ENCODE results near the gene RNF152.
A peak's percentile ranks its signal among the peaks of the same experiment; 100 is the strongest.

Gene RNF152, protein sequence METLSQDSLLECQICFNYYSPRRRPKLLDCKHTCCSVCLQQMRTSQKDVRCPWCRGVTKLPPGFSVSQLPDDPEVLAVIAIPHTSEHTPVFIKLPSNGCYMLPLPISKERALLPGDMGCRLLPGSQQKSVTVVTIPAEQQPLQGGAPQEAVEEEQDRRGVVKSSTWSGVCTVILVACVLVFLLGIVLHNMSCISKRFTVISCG

DNA sequence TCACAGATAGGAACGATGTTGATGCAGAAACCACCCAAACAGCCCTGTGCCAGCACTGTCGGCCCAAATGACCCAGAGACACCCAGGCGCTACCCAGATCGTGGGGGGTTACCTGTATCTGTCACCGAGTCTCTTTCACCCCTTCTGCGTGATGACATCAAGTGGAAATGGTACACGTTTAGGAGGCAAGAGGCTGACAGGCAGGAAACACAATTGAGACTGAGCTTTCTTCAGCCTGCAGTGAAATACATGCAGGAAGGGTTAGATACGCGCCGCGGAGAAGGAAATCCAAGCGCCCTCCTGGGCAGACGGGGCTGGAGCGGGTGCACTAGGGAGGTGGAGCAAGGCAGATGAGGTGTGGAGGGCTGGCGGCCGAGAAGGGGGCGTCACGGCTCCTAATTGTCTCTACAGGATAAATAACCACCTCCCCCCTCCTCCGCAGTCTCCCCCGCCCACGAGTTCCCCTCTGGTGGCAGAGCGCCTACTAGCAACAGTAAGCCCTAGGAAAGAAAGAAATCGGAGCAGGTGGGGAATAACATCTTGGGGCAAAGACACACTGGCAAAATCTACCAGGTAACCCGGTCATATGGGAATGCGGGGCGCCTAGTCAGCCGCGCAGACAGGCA is at the start of gene RNF152:
Gene RNF152 (minus strand): TSS at position 325 of the 626 bp plus-strand sequence. CDS start 76,544 bp downstream, outside the sequence.
- DNase-seq (ENCODE audit: low read depth) = peak; percentile 6

DNA sequence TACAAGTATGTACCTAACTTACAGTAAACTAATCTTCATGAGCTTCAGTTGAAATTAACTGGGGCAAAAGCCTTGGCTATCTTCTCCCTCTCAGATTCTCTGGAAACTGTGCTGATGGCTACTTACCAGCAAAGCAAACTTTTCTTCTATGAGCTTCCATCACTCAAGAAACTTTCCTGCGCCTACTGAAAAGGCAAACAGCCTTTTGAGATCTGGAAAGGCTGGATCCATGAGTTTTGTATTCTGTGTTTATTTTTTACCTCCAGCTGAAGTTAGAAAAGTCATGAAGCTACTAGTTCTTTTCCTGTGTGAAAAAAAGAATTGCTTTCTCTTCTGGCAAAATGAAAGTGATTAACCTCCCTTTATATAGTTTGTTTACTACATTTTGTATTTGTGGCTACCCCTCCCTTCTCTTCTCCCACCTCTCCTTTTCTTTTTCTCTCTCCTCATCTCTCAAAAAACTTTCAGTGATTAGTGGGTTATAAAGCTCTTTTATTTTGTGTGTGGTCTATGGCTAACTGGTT is 49.2 kb upstream of the RNF152 start:
- no peak for DNase-seq (ENCODE audit: low read depth)

DNA sequence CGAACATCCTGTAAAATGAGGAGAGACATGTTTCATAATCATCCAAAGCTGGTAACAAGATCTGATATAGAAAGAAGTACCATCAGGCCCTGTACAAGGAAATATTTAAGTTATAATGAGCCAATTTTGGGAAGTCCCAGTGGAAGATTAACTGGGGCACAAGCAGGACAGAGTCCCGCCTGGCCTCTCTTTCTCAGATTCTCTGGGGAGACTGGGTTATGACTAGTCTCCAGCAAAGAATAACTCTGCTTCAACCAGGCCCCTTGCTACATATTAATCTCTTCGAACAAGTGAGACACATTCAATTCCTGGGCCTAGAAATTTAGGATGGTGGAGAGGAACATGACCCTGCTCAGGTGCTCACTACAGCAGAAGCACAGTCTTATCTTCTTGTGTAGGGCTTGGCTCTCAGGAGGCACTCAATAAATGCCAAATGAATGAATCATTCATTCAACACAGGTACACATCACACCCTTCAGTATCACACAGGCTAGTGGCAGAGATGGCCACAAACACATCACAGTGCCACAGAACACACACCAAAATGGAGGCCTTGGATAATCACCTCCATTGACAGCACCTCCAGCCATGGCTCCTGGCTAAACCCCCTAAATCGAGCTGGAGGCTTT is 46.4 kb upstream of the RNF152 start:
- no peak for DNase-seq (ENCODE audit: low read depth)

DNA sequence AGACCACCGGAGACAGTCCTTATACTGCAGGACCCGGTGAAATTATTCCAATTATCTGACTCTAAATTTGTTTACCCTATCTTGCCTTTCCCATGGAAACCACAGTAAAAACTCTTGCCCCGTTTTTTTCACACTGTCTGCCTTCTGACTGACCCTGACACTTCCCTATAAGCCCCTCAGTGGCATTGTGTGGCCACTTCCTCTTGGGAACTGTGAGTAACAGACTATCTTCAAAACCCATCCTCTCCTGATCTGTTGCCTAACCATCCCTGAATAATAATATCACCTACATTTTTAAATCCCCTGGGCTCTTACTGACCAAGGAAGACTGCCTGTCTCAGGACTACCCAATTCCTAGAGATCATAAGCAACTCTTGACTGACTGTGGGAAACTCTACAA is 42.6 kb upstream of the RNF152 start:
- no peak for DNase-seq (ENCODE audit: low read depth)

DNA sequence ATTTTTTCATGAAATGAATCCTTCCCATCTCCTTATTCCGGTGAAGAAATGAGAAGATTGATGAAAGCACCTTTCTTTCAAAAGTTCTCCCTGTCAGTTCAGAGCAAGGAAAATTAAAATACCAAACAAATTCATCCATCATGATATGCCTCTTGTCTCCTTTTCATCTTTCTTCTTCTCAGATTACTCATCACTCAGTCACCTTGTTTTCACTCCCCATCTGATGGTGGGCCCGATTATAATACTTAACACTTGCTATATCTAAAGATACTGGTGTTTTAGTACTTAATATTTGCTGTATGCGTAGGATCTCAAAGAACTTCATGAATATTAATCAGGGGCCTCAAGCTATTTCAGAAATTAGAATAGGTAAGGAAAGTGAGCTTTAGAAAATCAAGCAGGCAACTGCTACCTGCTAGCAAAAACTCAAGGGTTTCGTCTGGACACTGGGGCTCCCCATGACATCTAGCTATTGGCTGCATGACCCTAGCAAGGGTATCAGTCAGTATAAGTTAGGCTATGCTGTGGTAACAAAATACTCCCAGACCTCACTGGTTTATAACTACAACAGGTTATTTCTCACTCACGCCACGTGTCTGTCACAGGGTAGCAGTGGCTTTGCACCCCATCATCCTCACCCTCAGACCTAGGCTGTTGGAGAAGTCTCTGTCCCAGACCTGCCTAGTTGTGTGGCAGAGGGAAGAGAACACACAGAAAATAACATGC is 39.0 kb upstream of the RNF152 start:
- DNase-seq (ENCODE audit: low read depth) = no peak

DNA sequence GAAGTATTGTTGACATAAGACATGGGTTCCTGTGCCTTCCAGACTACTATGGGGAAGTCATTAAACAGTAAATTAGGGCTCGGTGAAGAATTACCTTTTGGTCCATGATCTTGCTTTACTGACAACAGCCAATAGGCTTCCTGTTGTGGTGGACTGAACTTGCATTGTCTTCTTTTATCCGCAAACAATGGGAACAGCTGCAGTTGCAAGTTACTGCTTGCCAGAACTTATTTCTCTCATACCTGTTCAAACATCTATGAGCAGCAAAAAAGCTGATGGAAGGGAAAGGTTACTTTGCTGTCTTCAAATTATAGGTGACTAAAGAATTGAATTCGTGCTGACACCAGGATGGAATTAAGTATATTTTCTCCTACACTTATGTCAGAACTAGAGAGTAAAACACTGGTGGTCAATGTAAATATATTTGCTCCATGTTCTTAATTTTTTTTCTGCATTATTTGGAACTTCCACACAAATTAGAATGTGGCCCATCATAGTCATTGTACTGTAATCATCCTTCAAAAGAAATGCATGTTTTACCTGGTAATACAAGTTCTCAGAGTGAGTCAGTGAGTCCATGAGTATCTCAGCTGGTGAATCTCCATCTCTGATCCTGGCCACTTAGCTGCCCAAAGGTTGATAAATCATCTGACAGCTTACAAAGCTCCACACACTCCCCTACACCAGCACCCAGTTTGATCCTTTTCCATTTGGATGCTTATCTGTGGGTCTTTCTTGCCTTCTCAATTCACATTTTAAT is 37.3 kb upstream of the RNF152 start:
- DNase-seq (ENCODE audit: low read depth) = no peak

DNA sequence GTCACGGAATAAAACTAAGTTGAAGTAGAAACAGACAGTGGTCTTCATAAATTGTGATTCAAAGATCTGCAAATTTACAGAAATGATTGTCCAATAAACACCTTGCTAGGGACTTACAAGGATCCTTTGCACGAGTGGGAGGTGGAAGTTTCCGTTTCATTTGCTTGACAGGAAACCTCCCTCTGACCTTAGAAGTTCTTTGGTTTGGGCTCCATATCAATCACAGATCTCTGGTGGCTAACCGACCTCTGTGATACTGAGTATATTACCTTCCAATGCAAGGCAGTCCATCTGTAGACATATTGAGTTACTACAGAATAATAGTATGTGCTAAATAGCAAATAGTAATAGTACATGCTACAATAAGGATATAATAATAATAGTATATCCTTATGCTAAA is 33.7 kb upstream of the RNF152 start:
- peak; percentile 20 for DNase-seq (ENCODE audit: low read depth)

DNA sequence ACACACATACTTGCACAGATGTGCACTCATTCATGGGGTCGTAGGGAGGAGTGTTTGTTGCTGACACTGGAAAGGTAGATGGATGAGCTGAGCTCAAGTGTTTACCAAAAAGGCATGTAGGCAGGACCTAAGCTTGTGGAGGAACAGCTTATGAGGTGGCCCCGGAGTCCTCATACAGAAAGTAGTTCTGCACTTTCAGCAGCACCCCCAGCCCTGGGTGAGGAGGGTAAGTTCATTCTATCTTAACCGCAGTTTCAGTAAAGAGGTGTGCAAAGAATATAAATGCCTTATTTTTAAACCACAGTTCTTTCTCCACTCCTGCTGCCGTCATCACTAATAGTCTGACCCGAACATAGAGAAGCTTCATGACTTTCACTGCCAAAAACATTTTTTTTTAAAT is 31.7 kb upstream of the RNF152 start:
- no peak for DNase-seq (ENCODE audit: low read depth)

DNA sequence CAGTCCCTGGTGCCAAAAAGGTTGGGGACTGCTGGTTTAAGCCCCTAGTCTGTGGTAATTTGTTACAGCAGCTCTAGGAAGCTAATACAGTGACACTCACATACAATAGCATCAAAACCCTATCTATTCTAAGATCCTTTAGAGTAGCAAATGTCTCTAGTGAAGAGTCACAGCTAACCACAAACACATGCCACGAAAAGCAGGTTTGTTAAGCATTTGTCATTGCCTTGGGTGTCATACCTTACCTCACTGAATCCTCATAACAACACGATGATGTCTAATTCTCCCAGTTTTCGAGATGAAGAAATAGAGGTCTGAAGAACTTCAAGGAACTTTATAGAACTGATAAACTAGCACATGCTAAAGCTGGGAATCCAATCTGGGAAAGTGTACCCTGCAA is 29.6 kb upstream of the RNF152 start:
- DNase-seq (ENCODE audit: low read depth) = no peak

DNA sequence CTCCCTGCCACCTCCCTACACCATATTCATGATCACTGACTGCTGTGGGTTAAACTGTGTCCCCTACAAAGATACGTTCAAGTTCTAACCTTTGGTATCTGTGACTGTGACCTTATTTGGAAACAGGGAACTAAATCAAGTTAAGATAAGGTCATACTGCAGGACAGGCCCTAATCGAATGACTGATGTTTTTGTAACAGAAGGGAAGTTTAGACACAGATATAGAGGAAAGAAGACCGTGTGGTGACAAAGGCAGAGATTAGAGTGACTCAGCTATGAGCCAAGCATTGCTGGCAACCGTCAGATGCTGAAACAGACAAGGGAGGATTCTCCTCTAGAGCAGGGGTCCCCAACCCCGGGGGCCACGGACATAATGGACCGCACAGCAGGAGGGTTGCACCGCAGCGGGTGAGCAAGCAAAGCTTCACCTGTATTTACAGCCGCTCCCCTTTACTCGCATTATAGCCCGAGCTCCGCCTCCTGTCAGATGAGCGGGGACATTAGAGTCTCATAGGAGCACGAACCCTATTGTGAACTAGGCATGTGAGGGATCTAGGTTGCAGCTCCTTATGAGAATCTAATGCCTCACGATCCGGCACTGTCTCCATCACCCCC is 28.9 kb upstream of the RNF152 start:
- no peak for DNase-seq (ENCODE audit: low read depth)

DNA sequence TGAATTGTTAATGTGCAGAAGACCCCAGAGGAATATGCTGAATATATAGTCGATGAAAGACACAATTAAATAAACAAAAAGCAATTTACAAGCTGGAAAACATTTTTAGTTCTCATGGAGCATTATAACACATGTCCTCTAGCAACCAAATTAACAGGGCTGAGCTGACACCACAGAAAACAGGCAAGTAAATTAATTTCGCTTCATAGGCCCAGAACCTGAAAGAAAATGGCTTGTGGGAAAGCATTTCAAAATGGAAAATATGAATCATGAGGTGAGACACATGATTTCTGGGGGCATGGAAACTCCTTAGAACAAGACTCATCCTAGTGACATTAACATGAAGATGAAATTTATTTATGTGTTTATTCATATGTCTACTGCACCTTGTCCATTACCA is 25.0 kb upstream of the RNF152 start:
- no peak for DNase-seq (ENCODE audit: low read depth)

DNA sequence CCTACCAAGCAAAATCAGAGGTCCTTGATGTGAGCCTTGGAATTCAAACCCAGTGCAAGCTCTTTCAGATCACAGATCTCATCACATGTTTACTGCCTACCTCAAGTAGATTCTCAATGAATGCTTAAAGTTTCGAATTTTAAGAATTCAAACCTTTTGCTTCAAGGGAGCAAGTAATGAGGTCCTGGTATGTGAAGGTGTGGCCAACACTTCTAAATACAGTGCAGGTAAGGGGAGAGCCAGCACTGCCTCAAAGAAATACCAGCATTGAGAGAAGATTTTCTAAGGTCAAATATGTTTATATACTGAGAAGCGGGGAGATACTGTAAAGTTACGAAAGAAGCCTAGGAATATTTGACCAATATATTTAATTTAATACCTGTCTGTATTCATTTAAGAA is 19.7 kb upstream of the RNF152 start:
- DNase-seq (ENCODE audit: low read depth) = no peak

DNA sequence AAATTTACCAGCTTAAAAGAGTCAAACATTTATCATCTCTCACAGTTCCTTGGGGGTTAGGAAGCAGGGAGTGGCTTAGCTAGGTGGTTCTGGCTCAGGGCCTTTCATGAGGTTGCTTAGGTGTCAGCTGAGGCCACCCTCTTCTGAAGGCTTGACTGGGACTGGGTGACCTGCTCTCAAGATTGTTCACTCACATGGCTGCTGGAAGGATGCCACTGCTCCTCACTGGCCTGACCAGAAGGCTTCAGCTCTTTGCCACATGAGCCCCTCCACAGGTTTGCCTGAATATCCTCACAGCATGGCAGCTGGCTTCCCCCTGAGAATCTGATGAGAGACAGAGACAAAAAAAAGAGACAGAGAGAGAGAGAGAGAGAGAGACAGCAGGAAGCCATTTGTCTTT is 17.3 kb upstream of the RNF152 start:
- DNase-seq (ENCODE audit: low read depth) = no peak

DNA sequence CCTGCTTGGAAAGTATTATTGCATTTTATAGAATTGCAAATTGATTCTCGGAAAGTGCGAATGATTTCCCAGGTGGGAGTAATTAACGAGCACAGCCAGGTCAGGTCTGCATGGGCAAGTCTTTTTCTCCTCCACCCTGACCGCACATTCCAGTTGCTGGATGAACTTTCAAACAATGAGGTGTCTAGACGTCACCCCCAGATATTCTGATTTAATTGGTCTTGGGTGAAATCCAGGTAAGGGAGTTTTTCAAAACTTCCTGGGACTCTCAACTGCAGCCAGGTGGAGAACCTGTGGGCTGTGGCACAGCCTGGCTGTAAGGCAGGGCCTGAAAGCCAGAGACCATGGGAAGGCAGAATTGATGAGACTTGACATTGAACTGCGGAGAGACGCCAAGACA is 15.9 kb upstream of the RNF152 start:
- DNase-seq (ENCODE audit: low read depth) = no peak

DNA sequence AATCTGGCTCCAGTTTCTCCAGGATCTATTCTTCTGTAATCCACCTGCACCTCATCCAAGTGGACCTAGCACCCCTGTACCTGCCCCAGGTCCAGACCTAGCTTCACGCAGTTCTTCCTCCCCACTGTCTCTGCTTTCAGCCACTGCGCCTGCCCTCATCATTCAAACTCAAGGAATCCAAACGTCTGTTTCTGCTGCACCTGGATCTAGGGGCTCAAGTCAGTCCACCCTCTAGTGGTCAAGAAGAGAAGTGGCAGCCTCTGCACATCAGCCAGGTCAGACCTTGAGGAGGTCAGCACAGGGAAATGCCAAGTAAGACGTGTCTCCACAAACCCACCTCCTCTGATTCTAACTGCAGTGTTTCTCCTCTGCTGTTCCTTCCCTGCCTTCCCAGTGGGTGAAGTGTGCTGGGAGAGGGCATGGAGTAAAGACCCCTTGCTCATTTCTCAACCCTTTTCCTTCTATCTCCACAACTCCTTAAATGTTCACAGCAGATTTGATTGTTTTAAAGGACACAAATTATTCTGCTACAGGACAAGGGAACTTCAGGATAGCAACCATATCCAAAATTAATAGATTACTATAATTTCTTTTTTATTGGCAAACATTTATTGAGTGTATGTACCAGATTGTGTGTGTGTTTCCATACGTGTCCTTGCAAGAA is 8.6 kb upstream of the RNF152 start:
- no peak for DNase-seq (ENCODE audit: low read depth)

DNA sequence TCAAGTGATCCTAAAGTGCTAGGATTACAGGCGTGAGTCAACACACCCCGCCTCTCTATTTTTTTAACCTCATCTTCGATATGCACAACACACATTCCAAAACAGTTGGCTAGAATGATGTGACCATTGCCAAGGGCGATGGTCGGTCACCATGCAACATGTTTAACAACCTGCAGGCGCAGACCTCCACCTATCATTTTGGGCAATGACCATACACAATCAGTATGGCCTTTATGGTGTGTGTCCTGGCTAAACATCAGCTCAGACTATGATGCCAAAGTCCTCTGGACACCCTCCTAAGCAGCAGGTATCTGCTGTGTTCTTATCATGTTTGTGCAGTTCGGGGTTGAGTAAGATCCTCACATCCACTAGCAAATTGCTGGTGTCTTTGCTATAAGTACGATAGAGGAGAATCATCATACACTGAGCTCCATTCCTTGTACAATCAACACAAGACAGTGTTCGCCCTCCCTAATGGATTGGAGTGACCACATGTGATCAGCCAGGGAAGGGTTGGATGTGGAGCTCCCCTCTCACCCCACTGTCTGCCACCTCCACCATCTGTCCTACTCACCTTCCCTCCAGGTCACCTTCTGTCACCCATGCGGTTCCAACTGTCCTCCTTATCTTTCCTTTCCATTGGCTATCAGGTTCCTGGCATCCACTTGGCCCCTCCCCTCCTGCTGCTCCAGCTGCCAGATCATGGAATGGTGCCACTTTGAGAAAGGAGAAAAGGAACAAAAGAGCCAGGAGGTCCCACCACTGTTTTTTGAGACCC is 7.9 kb upstream of the RNF152 start:
- no peak for DNase-seq (ENCODE audit: low read depth)

DNA sequence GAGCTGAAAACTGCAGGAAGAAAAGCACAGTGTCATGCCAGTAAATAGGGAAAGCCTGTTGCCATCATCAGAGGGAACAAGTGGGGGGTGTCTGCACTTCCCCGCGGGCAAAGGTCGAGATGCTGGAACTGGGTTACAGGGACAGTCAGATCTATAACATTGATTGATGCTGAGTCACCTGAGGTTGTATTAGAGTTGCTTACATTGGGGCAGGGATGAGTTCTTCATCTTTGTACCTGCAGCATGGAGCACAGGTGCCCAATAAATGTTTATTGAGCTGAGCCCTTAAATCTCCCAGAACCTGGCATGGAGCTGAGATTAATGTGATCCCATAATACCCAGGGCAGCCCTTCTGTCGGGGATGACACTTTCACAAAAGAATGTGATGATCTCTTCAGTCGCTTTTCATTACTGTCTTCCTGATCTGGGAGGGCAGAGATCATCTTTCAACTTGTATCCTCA is 5.9 kb upstream of the RNF152 start:
- DNase-seq (ENCODE audit: low read depth) = no peak

DNA sequence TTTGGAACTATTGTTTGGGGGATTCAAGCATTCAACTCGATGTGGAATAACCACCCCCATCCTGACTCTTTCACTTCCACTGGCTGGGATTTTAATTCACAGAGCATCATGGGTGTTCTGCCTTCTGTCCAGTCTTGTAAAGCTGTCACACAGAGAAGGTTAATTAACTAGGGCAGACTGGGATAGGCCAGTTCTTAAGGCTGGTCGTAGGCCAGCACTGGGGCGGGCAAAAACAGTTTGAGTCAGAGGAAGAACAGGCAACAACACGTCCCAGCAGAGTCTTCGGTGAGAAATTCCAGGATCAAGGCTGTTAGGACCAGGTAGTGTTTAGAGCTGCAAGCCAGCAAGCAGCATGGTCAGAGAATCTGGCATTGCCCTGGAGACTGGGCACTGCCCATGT is 4.0 kb upstream of the RNF152 start:
- no peak for DNase-seq (ENCODE audit: low read depth)

DNA sequence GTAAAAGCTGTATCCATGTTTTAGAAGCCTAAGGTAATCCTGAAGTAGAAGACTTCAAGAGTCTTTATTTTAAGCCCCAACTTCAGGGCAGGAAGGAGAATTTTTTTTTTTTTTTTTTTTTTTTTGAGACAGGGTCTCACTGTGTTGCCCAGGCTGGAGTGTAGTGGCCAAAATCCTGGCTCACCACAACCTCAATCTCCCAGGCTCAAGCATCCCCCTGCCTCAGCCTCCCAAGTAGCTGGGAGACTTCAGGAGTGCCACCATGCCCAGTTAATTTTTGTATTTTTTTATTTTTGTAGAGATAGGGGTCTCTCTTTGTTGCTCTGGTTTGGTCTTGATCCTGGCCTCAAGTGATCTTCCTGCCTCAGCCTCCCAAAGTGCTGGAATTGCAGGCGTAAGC is 3.3 kb upstream of the RNF152 start:
- no peak for DNase-seq (ENCODE audit: low read depth)
